GM21515 (cell line): Measurements from ENCODE around the gene SLC52A3.

ENCODE experiments used
- ATAC-seq: cut with Tn5 transposase; IDR thresholded peaks from one replicate; pipeline ENCODE4 v1.9.1; 2021; ENCODE audit not compliant: unreplicated experiment

SLC52A3 gene

GRCh38 chr20:770691-771090 is 2.4 kb upstream of the SLC52A3 start:
- no peak for ATAC-seq

GRCh38 chr20:766906-767305 is 1.4 kb downstream of the SLC52A3 start:
- no peak for ATAC-seq

- ATAC-seq = no peak
Observed at GRCh38 chr20:764255-764654, 4.0 kb downstream of the SLC52A3 start.

GRCh38 chr20:761418-762381 is 6.6 kb downstream of the SLC52A3 start:
- no peak for ATAC-seq

- ATAC-seq = no peak
Observed at GRCh38 chr20:760751-761417, 7.4 kb downstream of the SLC52A3 start.

GRCh38 chr20:757506-757905 is 10.8 kb downstream of the SLC52A3 start:
- no peak for ATAC-seq

- no peak for ATAC-seq
Observed at GRCh38 chr20:755941-756340, 12.4 kb downstream of the SLC52A3 start.

- ATAC-seq = no peak
Observed at GRCh38 chr20:754904-755303, 13.4 kb downstream of the SLC52A3 start.

- no peak for ATAC-seq
Observed at GRCh38 chr20:753897-754635, 14.2 kb downstream of the SLC52A3 start.

GRCh38 chr20:753136-753535 is 15.2 kb downstream of the SLC52A3 start:
- ATAC-seq = no peak

GRCh38 chr20:752291-752690 is 16.0 kb downstream of the SLC52A3 start:
- no peak for ATAC-seq

- no peak for ATAC-seq
Observed at GRCh38 chr20:751761-752160, 16.5 kb downstream of the SLC52A3 start.

- no peak for ATAC-seq
Observed at GRCh38 chr20:750801-751200, 17.5 kb downstream of the SLC52A3 start.

GRCh38 chr20:745683-746301 is 22.5 kb downstream of the SLC52A3 start:
- ATAC-seq = no peak

GRCh38 chr20:742156-742555 is 26.1 kb downstream of the SLC52A3 start:
- ATAC-seq = no peak

GRCh38 chr20:741620-742019 is 26.7 kb downstream of the SLC52A3 start:
- no peak for ATAC-seq

- no peak for ATAC-seq
Observed at GRCh38 chr20:740162-740561, 28.1 kb downstream of the SLC52A3 start.

- no peak for ATAC-seq
Observed at GRCh38 chr20:739736-740135, 28.6 kb downstream of the SLC52A3 start.

- no peak for ATAC-seq
Observed at GRCh38 chr20:733861-734260, 34.4 kb downstream of the SLC52A3 start.

GRCh38 chr20:732727-733126 is 35.6 kb downstream of the SLC52A3 start:
- no peak for ATAC-seq

GRCh38 chr20:731891-732560 is 36.3 kb downstream of the SLC52A3 start:
- ATAC-seq = no peak
